Tibial nerve (tissue), 4 donors: ENCODE results near the gene EXOC3L2. TPM values are rescaled to one million over a fixed set of nuclear protein-coding genes. Genes with fewer than 3 reads are reported as not detected.

ENCODE experiments used
- DNase-seq, 2 donors: peaks; one replicate each; pipeline ENCODE4 v3.0.0-alpha.2; 2019; ENCODE audit warnings: low spot score in 2 of 2
- H3K27ac ChIP-seq, 4 donors: fragments of 200-600 bp; sonication (generic) in 3 of 4; one replicate each; pipeline ENCODE4 v1.5.1; 2017 to 2019; ENCODE audit warnings: mild to moderate bottlenecking in 1 of 4
- H3K27me3 ChIP-seq, 2 donors: fragments of 200-600 bp; sonication (generic) in 1 of 2; one replicate each; pipeline versions ENCODE4 v1.5.1 to v1.6.0; 2017 to 2019
- H3K36me3 ChIP-seq, 3 donors: fragments of 200-600 bp; sonication (generic); one replicate each; pipeline ENCODE4 v1.5.1; 2018 to 2019
- H3K4me1 ChIP-seq, 4 donors: fragments of 200-600 bp; sonication (generic) in 3 of 4; one replicate each; pipeline ENCODE4 v1.5.1; 2017 to 2019
- H3K4me3 ChIP-seq, 4 donors: fragments of 200-600 bp; sonication (generic) in 3 of 4; one replicate each; pipeline ENCODE4 v1.5.1; 2017 to 2019; ENCODE audit warnings: mild to moderate bottlenecking in 1 of 4, moderate library complexity in 1 of 4
- H3K9me3 ChIP-seq, 4 donors: fragments of 200-600 bp; sonication (generic) in 3 of 4; one replicate each; pipeline ENCODE4 v1.5.1; 2017 to 2019
- CTCF ChIP-seq, 5 experiments: fragments of 200-600 bp in 3 of 5; fragments of 450-650 bp in 2 of 5; sonication (generic) in 3 of 5; IDR thresholded peaks; one replicate each; pipeline ENCODE4 v1.5.1; 2016 to 2019; ENCODE audit warnings: antibody characterized with exemption in 5 of 5, mild to moderate bottlenecking in 3 of 5, moderate library complexity in 2 of 5
- EP300 ChIP-seq, 2 donors: sonication (generic); formaldehyde crosslinking; IDR thresholded peaks; one replicate each; pipeline ENCODE4 v1.6.1; 2017; ENCODE audit warnings: antibody characterized with exemption in 2 of 2, mild to moderate bottlenecking in 1 of 2
- POLR2A ChIP-seq, 2 donors: fragments of 450-650 bp; IDR thresholded peaks; one replicate each; pipeline ENCODE4 v1.6.1; 2017; ENCODE audit warnings: antibody characterized with exemption in 2 of 2, mild to moderate bottlenecking in 2 of 2, moderate library complexity in 2 of 2
- WGBS, 2 donors: methylation state at CpG; one replicate each; pipeline ENCODE4 v1.1.5; 2018; 5-methylcytosine and 5-hydroxymethylcytosine counted together
- total RNA-seq, 4 donors: library from RNA; depleted of rRNA; stranded (reverse); fragments of >200 nt; gene quantifications; one replicate each; pipeline ENCODE4 v1.1.0, GENCODE V29; 2016

The EXOC3L2 gene
- total RNA-seq, 4 donors from 2014 or later: 0.63 to 3.7 (median 2.3) TPM

- no peak for DNase-seq
- Histone ChIP-seq H3K36me3 (peaks cover 0 to 50% (median 0%) of the 10 kb centered on the region in 3 donors), H3K27ac (no peak overlapping the region), H3K9me3 (no peaks in the 10 kb centered on the region), H3K27me3 (no peaks in the 10 kb centered on the region), H3K4me1 (peaks cover 0 to 21% (median 1%) of the 10 kb centered on the region in 4 donors), H3K4me3 (no peak overlapping the region)
- no peak for TF ChIP-seq POLR2A (IDR thresholded peaks at IDR 0.05)
- TF ChIP-seq EP300 (IDR thresholded peaks at IDR 0.05): no peak
- no peak for TF ChIP-seq CTCF (IDR thresholded peaks at IDR 0.05)
- WGBS, 2 donors: 94 to 95% methylated on average over 18 to 19 of the region's 19 CpGs
These were observed 13.7 kb upstream of the EXOC3L2 start for GRCh38 chr19:45258862-45259261.

GRCh38 chr19:45256836-45257235 lies 11.6 kb upstream of the EXOC3L2 start:
- 94% methylated on average over 4 of the region's 4 CpGs for WGBS, 2 donors
- peaks cover 0 to 42% (median 16%) of the 10 kb centered on the region in 4 donors for H3K4me1 ChIP-seq
- no peaks in the 10 kb centered on the region for H3K9me3 ChIP-seq
- H3K27me3 ChIP-seq: no peaks in the 10 kb centered on the region
- no peak for TF ChIP-seq EP300 (IDR thresholded peaks at IDR 0.05)
- H3K4me3 ChIP-seq: no peak overlapping the region
- H3K36me3 ChIP-seq: peaks cover 0 to 35% (median 0%) of the 10 kb centered on the region in 3 donors
- no peak for DNase-seq
- no peak overlapping the region for H3K27ac ChIP-seq

- H3K9me3 ChIP-seq: no peaks in the 10 kb centered on the region
- TF ChIP-seq POLR2A (IDR thresholded peaks at IDR 0.05): no peak
- no peak for TF ChIP-seq CTCF (IDR thresholded peaks at IDR 0.05)
- H3K4me1 ChIP-seq: peaks cover 0 to 45% (median 17%) of the 10 kb centered on the region in 4 donors
- no peaks in the 10 kb centered on the region for H3K27me3 ChIP-seq
- DNase-seq: no peak
- H3K27ac ChIP-seq: no peak overlapping the region
- 74 to 76% methylated on average over 9 of the region's 9 CpGs for WGBS, 2 donors
- peaks cover 0 to 25% (median 0%) of the 10 kb centered on the region in 3 donors for H3K36me3 ChIP-seq
- H3K4me3 ChIP-seq: no peak overlapping the region
These were observed 10.5 kb upstream of the EXOC3L2 start for GRCh38 chr19:45255611-45256157.

DNA sequence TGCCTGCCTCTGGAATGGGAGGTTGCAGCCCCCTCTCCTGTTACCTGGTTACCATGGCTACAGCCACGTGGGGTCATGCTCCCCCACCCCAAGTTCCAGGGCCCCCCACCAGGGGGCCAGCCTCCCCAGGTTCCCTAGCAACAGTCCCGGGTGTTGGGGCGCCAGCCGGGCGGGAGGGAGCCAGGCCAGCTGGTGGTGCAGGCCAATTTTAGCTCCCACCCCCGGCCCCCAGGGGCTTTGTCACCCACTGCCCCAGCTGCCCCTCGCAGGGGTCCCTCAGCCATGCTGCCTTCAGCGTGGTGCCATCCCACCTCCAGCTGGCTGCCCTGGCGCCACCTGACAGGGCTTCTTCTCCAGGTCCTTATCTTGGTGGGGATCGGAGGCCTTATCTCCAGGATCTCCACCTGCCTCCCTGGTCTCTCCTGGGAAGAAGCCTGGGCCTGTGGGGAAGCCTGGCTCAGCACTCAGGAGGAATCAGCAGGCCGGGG lies 8.9 kb upstream of the EXOC3L2 start:
- TF ChIP-seq EP300 (IDR thresholded peaks at IDR 0.05) (no peak), CTCF (IDR thresholded peaks at IDR 0.05) (no peak), POLR2A (IDR thresholded peaks at IDR 0.05) (no peak)
- Histone ChIP-seq H3K9me3 (no peaks in the 10 kb centered on the region), H3K27ac (no peak overlapping the region), H3K36me3 (peaks cover 0 to 17% (median 0%) of the 10 kb centered on the region in 3 donors), H3K4me1 (peaks cover 0 to 52% (median 22%) of the 10 kb centered on the region in 4 donors), H3K4me3 (no peak overlapping the region), H3K27me3 (no peaks in the 10 kb centered on the region)
- 58 to 70% methylated on average over 3 to 9 of the region's 11 CpGs for WGBS, 2 donors
- DNase-seq: no peak

DNA sequence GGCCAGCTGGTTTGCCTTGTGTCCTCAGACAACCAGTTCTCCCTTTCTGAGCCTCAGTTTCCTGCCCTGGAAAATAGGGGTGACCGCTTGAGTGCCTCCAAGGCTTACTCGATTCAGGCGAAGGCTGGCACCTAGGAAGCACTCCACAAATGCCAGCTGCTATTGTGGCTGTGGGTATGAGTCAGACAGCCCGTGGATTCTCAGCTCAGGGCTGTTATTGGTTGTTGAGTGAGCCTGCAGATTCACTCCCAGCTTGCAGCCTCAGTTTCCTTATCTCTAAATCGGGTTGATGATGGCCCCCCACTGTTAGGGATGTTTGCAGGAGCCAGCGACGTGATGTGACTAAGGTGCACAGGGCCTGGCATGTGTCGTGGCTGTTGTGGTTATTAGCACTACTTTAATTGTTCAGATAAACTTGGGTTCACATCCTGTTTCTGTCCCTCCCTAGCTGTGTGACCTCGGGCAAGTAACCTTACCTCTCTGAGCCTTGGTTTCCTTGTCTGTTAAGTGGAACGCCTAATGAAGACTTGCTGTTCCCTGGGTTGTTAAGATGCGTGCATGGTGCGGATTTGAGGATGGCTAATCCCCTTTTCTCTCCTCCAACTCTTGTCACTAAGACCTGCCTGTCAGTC lies 8.3 kb upstream of the EXOC3L2 start:
- H3K27me3 ChIP-seq: no peaks in the 10 kb centered on the region
- no peak for DNase-seq
- H3K36me3 ChIP-seq: peaks cover 0 to 11% (median 0%) of the 10 kb centered on the region in 3 donors
- H3K9me3 ChIP-seq: no peaks in the 10 kb centered on the region
- TF ChIP-seq CTCF (IDR thresholded peaks at IDR 0.05) (no peak), EP300 (IDR thresholded peaks at IDR 0.05) (no peak), POLR2A (IDR thresholded peaks at IDR 0.05) (no peak)
- H3K4me3 ChIP-seq: no peak overlapping the region
- peaks cover 0 to 57% (median 25%) of the 10 kb centered on the region in 4 donors for H3K4me1 ChIP-seq
- WGBS, 2 donors: 71 to 78% methylated on average over 12 of the region's 12 CpGs
- H3K27ac ChIP-seq: no peak overlapping the region
